D721Med (cell line): ENCODE results near the gene IFI6.

Experiments used
- DNase-seq: peaks from one replicate; pipeline ENCODE4 v3.0.0; 2011; ENCODE audit warnings: low spot score; ENCODE audit not compliant: insufficient read length
- FAIRE-seq: peaks from 2 replicates; lab custom pipeline; 2011; peaks lifted over from hg19 to GRCh38; lab: Jason Lieb, UNC
- TF ChIP-seq, protein P1 (sequence below): IDR thresholded peaks from 2 replicates; pipeline ENCODE4 v1.5.1; 2012; ENCODE audit warnings: mild to moderate bottlenecking, control low read depth; ENCODE audit not compliant: insufficient read depth; ENCODE audit errors: missing control alignments

IFI6 gene

DNA sequence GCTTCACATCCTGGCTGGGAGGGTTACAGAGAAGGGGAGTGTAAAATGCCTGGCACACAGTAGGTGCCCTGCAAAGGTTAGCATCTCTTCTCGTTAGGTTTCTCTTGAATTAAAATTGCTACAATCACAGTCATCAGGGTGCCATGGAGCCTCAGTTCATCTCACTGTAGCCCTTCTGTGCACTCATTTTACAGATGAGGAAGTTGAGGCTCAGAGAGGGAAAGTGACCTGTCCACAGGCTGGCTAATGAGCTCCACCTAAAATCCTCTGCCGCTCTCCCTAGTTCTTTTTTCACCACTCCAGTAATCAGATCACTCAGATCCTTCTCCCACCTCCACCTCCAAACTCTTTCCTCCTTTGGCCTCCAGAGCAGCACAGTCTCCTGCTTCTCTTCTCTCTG is 54.6 kb downstream of the IFI6 start:
- TF ChIP-seq, protein P1, sequence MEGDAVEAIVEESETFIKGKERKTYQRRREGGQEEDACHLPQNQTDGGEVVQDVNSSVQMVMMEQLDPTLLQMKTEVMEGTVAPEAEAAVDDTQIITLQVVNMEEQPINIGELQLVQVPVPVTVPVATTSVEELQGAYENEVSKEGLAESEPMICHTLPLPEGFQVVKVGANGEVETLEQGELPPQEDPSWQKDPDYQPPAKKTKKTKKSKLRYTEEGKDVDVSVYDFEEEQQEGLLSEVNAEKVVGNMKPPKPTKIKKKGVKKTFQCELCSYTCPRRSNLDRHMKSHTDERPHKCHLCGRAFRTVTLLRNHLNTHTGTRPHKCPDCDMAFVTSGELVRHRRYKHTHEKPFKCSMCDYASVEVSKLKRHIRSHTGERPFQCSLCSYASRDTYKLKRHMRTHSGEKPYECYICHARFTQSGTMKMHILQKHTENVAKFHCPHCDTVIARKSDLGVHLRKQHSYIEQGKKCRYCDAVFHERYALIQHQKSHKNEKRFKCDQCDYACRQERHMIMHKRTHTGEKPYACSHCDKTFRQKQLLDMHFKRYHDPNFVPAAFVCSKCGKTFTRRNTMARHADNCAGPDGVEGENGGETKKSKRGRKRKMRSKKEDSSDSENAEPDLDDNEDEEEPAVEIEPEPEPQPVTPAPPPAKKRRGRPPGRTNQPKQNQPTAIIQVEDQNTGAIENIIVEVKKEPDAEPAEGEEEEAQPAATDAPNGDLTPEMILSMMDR, result no peak
- DNase-seq, result no peak

DNA sequence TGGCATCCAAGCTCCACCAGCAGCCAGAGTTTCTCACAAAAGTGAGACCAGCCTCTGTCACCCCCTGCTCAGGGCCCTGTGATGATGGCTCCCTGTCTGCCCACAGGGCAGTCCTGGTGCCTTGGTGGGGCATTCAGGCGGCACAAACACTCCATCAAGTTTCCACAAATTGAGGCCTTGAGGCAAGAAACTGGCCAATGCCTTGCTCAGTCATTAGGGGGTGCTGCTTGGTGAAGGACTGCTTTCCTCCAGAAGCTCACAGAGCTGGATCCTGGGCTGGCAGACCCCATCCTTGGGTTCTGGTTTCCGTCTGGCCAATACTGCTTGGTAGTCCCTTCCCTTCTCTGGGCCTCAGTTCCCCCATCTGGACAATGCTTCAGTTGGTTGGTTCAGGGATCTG is 55.6 kb downstream of the IFI6 start:
- TF ChIP-seq, protein P1, result no peak
- no peak for FAIRE-seq

More for the DNA sequence above, 54.6 kb downstream of the IFI6 start:
- FAIRE-seq, result no peak

More for the DNA sequence above, 55.6 kb downstream of the IFI6 start:
- DNase-seq, result no peak
